ENCODE data around the gene EPN2.

DNA sequence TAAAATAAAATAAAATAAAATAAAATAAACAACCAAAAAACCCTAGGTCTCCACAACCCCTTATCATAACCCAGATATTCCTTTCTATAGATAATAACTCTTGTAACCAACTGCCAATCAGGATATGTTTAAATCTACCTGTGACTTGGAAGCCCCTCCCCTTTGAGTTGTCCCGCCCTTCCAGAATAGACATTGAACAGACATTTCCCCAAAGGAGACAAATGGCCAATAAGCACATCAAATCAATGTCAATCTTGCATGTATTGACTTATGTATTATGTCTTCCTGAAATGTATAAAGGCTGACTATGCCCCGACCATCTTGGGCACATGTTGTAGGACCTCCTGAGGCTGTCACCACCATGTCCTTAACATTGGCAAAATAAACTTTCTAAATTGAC lies 139.6 kb downstream of the EPN2 start:
- TF ChIP-seq, protein P1, sequence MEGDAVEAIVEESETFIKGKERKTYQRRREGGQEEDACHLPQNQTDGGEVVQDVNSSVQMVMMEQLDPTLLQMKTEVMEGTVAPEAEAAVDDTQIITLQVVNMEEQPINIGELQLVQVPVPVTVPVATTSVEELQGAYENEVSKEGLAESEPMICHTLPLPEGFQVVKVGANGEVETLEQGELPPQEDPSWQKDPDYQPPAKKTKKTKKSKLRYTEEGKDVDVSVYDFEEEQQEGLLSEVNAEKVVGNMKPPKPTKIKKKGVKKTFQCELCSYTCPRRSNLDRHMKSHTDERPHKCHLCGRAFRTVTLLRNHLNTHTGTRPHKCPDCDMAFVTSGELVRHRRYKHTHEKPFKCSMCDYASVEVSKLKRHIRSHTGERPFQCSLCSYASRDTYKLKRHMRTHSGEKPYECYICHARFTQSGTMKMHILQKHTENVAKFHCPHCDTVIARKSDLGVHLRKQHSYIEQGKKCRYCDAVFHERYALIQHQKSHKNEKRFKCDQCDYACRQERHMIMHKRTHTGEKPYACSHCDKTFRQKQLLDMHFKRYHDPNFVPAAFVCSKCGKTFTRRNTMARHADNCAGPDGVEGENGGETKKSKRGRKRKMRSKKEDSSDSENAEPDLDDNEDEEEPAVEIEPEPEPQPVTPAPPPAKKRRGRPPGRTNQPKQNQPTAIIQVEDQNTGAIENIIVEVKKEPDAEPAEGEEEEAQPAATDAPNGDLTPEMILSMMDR (conservative IDR thresholded peaks at IDR 0.05 in 1 of 2, IDR thresholded peaks at IDR 0.05 in 1 of 2; ENCODE audit: extremely low read depth in 1 of 2, insufficient read depth in 1 of 2, low read depth in 1 of 2, low read length in 2 of 2) = no peak
- no peak for TF ChIP-seq EZH2 (IDR thresholded peaks at IDR 0.05; ENCODE audit: borderline replicate concordance, low read length)

Data from mammary epithelial cell (primary cell).